CD14-positive monocyte (primary cell): ENCODE results near the gene UGT1A9. TPM values are rescaled to one million over a fixed set of nuclear protein-coding genes. Genes with fewer than 3 reads are reported as not detected.

ENCODE experiments used
- DNase-seq, 3 donors: peaks; one replicate each; pipeline ENCODE4 v3.0.0-alpha.2; 2011 to 2022
- H2AFZ ChIP-seq: 2 replicates; pipeline ENCODE4 v1.6.0; 2012; ENCODE audit warnings: mild to moderate bottlenecking, low read depth, low read length, inconsistent platforms; ENCODE audit not compliant: insufficient read depth, poor library complexity, severe bottlenecking
- H3K27ac ChIP-seq, 2 donors: 1 replicate in 1 of 2; 2 replicates in 1 of 2; pipeline ENCODE4 v1.5.1; 2012 to 2013; ENCODE audit warnings: low read length in 2 of 2, control low read depth in 1 of 2, inconsistent platforms in 1 of 2, low read depth in 1 of 2, mild to moderate bottlenecking in 1 of 2
- H3K27me3 ChIP-seq, 2 donors: one replicate each; pipeline versions ENCODE4 v1.6.0 to v1.6.1; 2011 to 2013; ENCODE audit warnings: low read length in 2 of 2; ENCODE audit not compliant: control insufficient read depth in 2 of 2, insufficient read depth in 2 of 2
- H3K36me3 ChIP-seq, 2 donors: replicated peaks in 1 of 2; 1 replicate in 1 of 2; 2 replicates in 1 of 2; pipeline versions ENCODE4 v1.5.1 to v1.6.1; 2012 to 2013; ENCODE audit warnings: low read length in 2 of 2, control low read depth in 1 of 2, inconsistent platforms in 1 of 2, mild to moderate bottlenecking in 1 of 2; ENCODE audit not compliant: insufficient read depth in 2 of 2, control insufficient read depth in 1 of 2
- H3K4me1 ChIP-seq, 2 donors: 1 replicate in 1 of 2; 2 replicates in 1 of 2; pipeline versions ENCODE4 v1.5.1 to v1.6.1; 2012 to 2013; ENCODE audit warnings: low read length in 2 of 2, control low read depth in 1 of 2, inconsistent platforms in 1 of 2, mild to moderate bottlenecking in 1 of 2, moderate library complexity in 1 of 2; ENCODE audit not compliant: insufficient read depth in 2 of 2, control insufficient read depth in 1 of 2
- H3K4me2 ChIP-seq: replicated peaks from 2 replicates; pipeline ENCODE3; 2012; ENCODE audit warnings: low read length, moderate library complexity, mild to moderate bottlenecking; ENCODE audit not compliant: poor library complexity, severe bottlenecking; ENCODE audit errors: extremely low read depth
- H3K4me3 ChIP-seq, 3 experiments: fragments of 200-600 bp in 1 of 3; sonication (generic) in 1 of 3; replicated peaks in 1 of 3; 1 replicate in 2 of 3; 2 replicates in 1 of 3; pipeline ENCODE4 v1.5.1; 2011 to 2013; ENCODE audit warnings: low read length in 3 of 3, mild to moderate bottlenecking in 3 of 3, control low read depth in 2 of 3, low read depth in 2 of 3, inconsistent platforms in 1 of 3, moderate library complexity in 1 of 3
- H3K79me2 ChIP-seq: 2 replicates; pipeline ENCODE4 v1.6.0; 2012; ENCODE audit warnings: mild to moderate bottlenecking, control low read depth, inconsistent platforms, low read length, moderate library complexity; ENCODE audit not compliant: insufficient read depth
- H3K9ac ChIP-seq: 2 replicates; pipeline ENCODE4 v1.6.0; 2017; ENCODE audit warnings: low read length, mild to moderate bottlenecking; ENCODE audit not compliant: insufficient read depth, poor library complexity, severe bottlenecking
- H3K9me3 ChIP-seq, 2 donors: replicated peaks in 1 of 2; 1 replicate in 1 of 2; 2 replicates in 1 of 2; pipeline versions ENCODE4 v1.5.1 to v1.6.1; 2012 to 2013; ENCODE audit warnings: low read length in 2 of 2, control low read depth in 1 of 2; ENCODE audit not compliant: control insufficient read depth in 1 of 2, insufficient read depth in 1 of 2
- H4K20me1 ChIP-seq: 2 replicates; pipeline ENCODE4 v1.6.0; 2012; ENCODE audit warnings: mild to moderate bottlenecking, low read length, control low read depth, moderate library complexity; ENCODE audit not compliant: insufficient read depth
- H3K27ac Mint-ChIP-seq, 7 donors: one replicate each; pipeline ENCODE4 v1.8.0; 2020; ENCODE audit warnings: mild to moderate bottlenecking in 7 of 7, mixed read lengths in 7 of 7, moderate library complexity in 6 of 7, inconsistent platforms in 2 of 7
- H3K27me3 Mint-ChIP-seq, 3 donors: one replicate each; pipeline ENCODE4 v1.8.0; 2021 to 2022; ENCODE audit warnings: low read depth in 3 of 3, mild to moderate bottlenecking in 3 of 3, mixed read lengths in 3 of 3, moderate library complexity in 3 of 3, inconsistent platforms in 1 of 3
- H3K36me3 Mint-ChIP-seq, 2 donors: one replicate each; pipeline ENCODE4 v1.8.0; 2020; ENCODE audit warnings: mixed read lengths in 2 of 2, inconsistent platforms in 1 of 2, mild to moderate bottlenecking in 1 of 2
- H3K4me1 Mint-ChIP-seq: one replicate; pipeline ENCODE4 v1.8.0; 2020; ENCODE audit warnings: mild to moderate bottlenecking, mixed read lengths
- H3K4me3 Mint-ChIP-seq, 2 donors: one replicate each; pipeline ENCODE4 v1.8.0; 2020; ENCODE audit warnings: mild to moderate bottlenecking in 2 of 2, mixed read lengths in 2 of 2, moderate library complexity in 1 of 2
- H3K9me3 Mint-ChIP-seq, 7 donors: one replicate each; pipeline ENCODE4 v1.8.0; 2020 to 2022; ENCODE audit warnings: mixed read lengths in 7 of 7, mild to moderate bottlenecking in 6 of 7, moderate library complexity in 6 of 7, inconsistent platforms in 2 of 7
- WGBS: methylation state at CpG from one replicate; pipeline ENCODE4 v1.1.5; 2013; ENCODE audit warnings: missing lambda C conversion rate; ENCODE audit not compliant: insufficient coverage; 5-methylcytosine and 5-hydroxymethylcytosine counted together
- intact Hi-C, 2 donors: fragments of 100-400 bp; cut with micrococcal nuclease; formaldehyde crosslinking; loops; one replicate each; pipeline versions ENCODE4 v1.15.0 to v1.15.1; 2023
- polyA plus RNA-seq, 3 donors: library from polyadenylated mRNA; depleted of rRNA in 1 of 3; unstranded in 2 of 3; stranded (reverse) in 1 of 3; fragments of 300-500 nt in 2 of 3; fragments of >200 nt in 1 of 3; fragmentation: Illumina TruSeq in 2 of 3; gene quantifications; 1 replicate in 2 of 3; 2 replicates in 1 of 3; pipeline ENCODE4 v1.2.3, GENCODE V29; 2012 to 2021
- TF ChIP-seq, protein P1 (sequence below): fragments of 200-600 bp; IDR thresholded peaks from one replicate; pipeline ENCODE4 v1.8.0; 2022; ENCODE audit warnings: antibody characterized with exemption, mild to moderate bottlenecking

Gene UGT1A9
- polyA plus RNA-seq, 3 donors: not detected

DNA sequence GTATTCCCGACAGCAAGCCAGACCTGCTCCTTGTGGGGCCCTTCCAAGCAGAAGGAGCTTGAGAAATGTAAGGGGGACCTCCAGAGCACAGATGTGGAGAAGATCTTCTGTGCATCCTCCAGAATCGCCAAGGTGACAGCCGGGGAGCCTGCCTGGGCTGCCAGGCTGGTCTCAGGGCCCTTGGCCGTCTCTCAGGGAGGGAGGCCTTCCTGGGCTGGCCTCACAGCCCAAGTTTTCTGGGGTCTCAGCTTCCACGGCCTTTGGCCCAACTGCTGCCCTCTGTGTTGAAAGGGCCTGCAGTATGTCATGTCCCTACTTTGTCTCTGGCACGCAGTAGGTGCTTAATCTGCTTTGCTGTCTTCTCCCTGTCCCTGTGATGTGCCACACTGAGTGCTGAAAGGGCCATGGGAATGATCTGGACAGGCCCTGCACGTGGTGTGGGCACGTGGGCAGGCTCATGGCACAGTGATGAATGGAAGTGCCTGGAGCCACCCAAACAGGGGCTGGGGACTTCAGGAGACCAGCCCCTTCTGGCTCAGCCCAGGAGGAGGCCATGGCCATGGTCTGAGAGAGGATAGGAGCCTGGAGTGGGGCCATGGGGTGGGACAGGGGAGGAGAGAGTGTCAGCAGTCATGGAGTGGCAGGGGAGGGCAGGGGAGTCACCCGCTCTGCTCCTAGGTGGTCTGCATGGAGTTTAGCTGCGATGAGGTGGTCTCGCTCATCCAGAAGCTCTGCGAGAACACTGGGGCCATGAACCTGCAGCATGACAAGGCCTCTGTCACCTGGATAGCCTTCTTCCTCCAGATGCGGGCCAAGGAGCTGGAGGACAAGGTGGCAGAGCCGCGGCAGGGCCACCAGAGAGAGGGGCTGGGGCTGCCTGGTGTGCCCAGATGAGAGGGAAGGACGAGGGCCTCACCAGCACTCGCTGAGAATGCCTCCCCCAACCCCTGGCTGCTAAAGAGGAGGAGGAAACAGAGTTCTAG lies 147.2 kb downstream of the UGT1A9 start:
- no peak overlapping the region for H3K9ac ChIP-seq
- H3K4me3 ChIP-seq: no peak overlapping the region
- H3K79me2 ChIP-seq: no peaks in the 10 kb centered on the region
- H3K4me3 Mint-ChIP-seq: no peak overlapping the region
- peaks cover 7% of the 10 kb centered on the region for H3K4me1 Mint-ChIP-seq
- H3K4me2 ChIP-seq: no peak overlapping the region
- peaks cover 2 to 7% (median 7%) of the 10 kb centered on the region in 3 donors for H3K27me3 Mint-ChIP-seq
- TF ChIP-seq, protein P1, sequence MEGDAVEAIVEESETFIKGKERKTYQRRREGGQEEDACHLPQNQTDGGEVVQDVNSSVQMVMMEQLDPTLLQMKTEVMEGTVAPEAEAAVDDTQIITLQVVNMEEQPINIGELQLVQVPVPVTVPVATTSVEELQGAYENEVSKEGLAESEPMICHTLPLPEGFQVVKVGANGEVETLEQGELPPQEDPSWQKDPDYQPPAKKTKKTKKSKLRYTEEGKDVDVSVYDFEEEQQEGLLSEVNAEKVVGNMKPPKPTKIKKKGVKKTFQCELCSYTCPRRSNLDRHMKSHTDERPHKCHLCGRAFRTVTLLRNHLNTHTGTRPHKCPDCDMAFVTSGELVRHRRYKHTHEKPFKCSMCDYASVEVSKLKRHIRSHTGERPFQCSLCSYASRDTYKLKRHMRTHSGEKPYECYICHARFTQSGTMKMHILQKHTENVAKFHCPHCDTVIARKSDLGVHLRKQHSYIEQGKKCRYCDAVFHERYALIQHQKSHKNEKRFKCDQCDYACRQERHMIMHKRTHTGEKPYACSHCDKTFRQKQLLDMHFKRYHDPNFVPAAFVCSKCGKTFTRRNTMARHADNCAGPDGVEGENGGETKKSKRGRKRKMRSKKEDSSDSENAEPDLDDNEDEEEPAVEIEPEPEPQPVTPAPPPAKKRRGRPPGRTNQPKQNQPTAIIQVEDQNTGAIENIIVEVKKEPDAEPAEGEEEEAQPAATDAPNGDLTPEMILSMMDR: no peak
- intact Hi-C loops: no loop called here
- peaks cover 0 to 2% (median 0%) of the 10 kb centered on the region in 7 donors for H3K9me3 Mint-ChIP-seq
- no peaks in the 10 kb centered on the region for H4K20me1 ChIP-seq
- H3K9me3 ChIP-seq: no peaks in the 10 kb centered on the region
- H3K4me1 ChIP-seq: peaks cover 4 to 8% of the 10 kb centered on the region in 2 donors
- H3K27ac ChIP-seq: no peak overlapping the region
- H3K36me3 ChIP-seq: no peaks in the 10 kb centered on the region
- H2AFZ ChIP-seq: no peak overlapping the region
- H3K36me3 Mint-ChIP-seq: no peaks in the 10 kb centered on the region
- WGBS: 83% methylated on average over 9 of the region's 17 CpGs
- no peaks in the 10 kb centered on the region for H3K27me3 ChIP-seq
- no peak overlapping the region for H3K27ac Mint-ChIP-seq
- no peak for DNase-seq

DNA sequence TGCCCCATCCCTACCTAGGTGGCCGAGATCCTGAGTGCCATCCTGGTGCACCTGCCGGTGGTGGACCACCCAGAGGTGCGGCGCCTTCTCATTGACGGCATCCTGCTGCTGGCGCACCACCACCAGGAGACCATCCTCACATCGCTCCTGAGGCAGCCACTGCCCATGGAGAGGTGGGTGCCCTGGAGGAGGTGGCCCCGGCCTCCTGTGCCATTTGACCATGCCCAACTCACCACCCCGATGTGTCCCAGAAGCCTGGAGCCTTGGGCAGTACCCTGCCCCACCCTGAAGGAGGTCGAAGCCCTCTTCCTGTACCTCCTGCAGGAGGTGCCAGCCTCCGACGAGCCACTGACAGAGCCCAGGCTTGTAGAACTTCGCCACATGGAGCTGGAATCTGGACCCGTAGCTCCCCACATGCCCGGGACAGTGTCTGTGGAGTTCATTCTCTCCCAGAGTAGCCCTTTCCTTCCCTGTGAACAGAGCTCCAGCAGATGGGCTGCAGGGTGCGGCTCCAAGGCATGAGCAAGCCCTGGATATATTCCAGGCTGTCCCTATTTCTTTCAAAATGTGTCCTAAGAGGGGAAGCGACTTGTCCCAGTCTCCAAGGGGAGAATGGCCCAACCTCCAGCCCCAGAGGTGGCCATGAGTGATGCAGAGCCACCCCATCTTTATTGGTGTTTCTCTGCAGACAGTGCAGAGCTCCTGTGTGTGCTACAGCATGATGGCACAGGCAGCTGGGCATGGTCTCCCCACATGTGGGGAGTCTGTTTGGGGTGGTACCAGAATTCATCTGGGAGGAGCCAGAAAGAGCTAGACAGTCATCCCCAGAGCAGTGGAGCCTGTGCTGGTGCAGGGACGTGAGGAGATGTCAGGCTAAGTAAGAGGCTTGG lies 148.4 kb downstream of the UGT1A9 start:
- Histone ChIP-seq H4K20me1 (no peaks in the 10 kb centered on the region), H3K4me3 (no peak overlapping the region), H3K36me3 (no peaks in the 10 kb centered on the region), H2AFZ (no peak overlapping the region), H3K9ac (no peak overlapping the region), H3K79me2 (no peaks in the 10 kb centered on the region), H3K27ac (no peak overlapping the region), H3K27me3 (no peaks in the 10 kb centered on the region), H3K4me2 (no peak overlapping the region), H3K4me1 (peaks cover 4 to 8% of the 10 kb centered on the region in 2 donors), H3K9me3 (no peaks in the 10 kb centered on the region)
- peaks cover 7% of the 10 kb centered on the region for H3K4me1 Mint-ChIP-seq
- DNase-seq: no peak
- no peak overlapping the region for H3K27ac Mint-ChIP-seq
- H3K9me3 Mint-ChIP-seq: no peaks in the 10 kb centered on the region
- no peak overlapping the region for H3K4me3 Mint-ChIP-seq
- H3K36me3 Mint-ChIP-seq: no peaks in the 10 kb centered on the region
- TF ChIP-seq, protein P1: no peak
- 95% methylated on average over 16 of the region's 18 CpGs for WGBS
- H3K27me3 Mint-ChIP-seq: peaks cover 2 to 7% (median 3%) of the 10 kb centered on the region in 3 donors
- intact Hi-C loops: no loop called here
